GM18519 (cell line): ENCODE measurements around the gene MAN1C1.

ENCODE experiments used
- ATAC-seq: cut with Tn5 transposase; IDR thresholded peaks from one replicate; pipeline ENCODE4 v1.9.1; 2021; ENCODE audit warnings: mild to moderate bottlenecking, moderate library complexity; ENCODE audit not compliant: unreplicated experiment, low FRiP score

MAN1C1 gene

DNA sequence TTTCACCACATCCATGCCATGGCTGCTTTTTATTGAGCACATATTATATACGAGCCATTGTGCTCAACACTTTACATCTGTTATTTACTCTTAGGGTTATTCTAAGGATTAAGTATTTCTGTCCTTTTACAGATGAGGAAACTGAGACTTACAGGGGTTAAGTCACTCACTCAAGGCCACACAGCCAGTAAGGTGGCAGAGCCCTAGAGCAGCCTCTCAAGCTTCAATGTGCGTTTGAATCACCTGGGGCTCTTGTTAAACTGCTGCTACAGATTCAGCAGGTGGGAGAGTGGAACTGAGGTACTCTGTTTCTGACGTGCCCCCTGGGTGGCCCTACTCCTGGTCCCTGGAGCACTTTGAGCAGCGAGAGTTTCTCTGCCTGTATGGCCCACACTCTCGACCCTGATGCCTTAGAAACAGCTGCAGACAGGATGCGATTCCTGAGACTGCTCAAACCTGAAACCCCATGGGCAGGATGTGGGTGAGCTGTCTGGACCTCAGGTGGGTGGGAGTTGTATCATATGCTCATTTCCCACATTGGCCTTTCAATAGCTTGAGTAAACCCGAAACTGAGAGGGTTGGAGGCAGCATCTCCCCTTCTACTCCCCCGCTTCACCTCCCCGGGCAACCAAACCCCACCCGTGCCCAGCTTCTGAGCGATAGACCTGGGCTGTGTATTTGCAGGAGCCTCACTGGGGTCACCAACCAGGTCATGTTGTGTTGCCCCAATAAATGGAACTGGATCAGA, 59.3 kb downstream of the MAN1C1 start:
- peak; percentile 88 for ATAC-seq

DNA sequence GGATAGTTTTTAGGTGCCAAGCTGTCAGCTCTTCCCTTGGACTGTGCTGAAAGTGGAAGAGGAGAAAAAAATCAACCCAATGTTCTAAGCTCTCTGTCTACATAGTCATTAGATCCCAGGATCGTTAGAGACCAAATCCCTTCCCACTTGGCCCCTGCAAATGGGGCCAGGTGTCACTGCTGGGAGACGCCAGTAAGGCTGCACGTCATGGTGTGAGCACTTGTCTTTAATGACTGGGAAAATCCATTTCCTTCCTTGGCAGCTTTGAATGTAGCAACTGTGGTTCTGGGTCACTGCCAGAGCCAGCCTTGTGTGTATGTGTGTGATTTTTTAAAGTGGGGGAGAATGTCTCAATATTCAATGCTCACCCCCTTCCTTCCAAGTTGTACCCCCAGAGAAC, 59.9 kb downstream of the MAN1C1 start:
- peak; percentile 16 for ATAC-seq

DNA sequence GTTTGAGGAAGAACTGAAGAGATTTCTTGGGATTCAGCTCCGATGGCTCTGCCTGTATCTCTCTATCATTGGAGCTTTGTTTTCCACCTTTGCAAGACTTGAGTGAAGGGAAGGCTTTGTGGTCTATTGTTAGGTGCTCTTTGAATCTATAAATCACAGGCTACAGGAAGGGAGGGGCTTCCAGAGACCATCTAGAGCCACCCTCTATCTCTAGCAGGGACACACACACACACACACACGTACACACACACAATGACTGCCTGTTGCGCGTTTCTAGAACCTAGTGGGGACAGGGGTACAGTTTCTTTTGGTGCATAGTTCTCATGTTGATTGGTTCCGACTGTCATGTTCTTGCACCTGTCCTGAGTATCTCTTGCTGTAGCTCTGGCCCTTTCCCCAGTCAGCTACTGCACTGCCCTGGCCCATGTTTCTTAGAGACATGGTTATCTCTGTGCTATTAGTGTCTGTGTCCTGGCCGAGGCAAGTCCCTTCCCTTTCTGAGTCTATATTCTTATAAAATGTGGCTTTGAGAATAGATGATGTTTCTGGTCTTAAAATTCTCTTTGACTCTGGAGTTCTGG, 60.7 kb downstream of the MAN1C1 start:
- ATAC-seq, result no peak

DNA sequence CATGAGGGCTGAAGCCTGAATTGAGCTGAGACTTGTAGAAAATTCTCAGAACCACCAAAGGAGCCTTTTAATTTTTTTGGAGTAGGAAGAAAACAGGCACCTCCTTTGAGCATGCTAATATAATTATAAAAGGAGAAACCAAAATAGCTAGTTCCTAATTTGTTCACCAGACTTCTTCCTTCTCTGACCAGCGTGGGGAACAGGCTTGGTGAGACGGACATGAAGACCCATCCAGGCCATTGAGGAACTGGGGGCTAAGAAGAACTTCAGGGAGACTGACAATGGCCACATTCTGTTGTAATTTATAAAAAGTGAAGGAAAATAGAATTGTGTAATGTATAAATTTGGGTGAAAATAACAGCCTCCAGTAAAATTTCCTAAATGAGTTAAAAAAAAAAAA, 62.6 kb downstream of the MAN1C1 start:
- ATAC-seq, result no peak

DNA sequence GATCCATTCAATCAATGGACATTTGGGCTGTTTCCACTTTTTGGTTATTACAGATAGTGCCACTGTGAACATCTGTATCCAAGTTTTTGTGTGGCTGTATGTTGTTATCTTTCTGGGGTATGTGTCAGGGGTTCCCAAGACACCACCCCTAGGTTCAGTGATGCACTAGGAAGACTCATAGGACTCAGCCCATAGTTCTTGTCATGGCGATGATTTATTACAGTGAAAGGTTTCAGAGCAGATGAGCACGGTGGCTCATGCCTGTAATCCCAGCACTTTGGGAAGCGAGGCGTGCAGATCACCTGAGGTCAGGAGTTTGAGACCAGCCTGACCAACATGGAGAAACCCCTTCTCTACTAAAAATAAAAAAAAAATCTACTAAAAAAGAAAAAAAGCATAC, 64.1 kb downstream of the MAN1C1 start:
- ATAC-seq, result no peak

DNA sequence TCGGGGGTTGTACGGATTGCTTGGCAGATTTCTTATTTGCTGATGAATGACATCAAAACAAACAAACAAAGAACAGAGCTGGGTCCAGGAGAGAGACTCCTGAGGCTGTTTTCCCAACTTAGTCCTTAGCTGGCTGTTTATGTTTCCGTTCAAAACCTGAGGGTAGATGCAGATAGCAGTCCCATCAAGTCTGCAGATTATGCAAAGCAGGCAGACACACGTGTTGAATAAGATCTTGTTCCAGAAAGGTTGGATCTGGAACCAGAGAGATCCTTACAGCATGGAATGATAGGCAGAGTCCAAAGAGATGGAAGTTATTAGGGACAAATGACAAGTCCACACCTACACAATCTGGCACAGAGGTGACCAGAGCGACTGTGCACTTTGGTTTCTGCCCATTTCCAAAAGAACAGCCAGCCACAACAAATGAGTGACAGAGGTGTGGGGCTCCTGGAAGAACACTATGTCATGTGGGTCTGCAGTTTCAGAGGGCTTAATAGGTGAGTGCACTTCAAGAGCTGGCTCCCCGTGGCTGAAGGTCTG, 65.5 kb downstream of the MAN1C1 start:
- ATAC-seq, result no peak

DNA sequence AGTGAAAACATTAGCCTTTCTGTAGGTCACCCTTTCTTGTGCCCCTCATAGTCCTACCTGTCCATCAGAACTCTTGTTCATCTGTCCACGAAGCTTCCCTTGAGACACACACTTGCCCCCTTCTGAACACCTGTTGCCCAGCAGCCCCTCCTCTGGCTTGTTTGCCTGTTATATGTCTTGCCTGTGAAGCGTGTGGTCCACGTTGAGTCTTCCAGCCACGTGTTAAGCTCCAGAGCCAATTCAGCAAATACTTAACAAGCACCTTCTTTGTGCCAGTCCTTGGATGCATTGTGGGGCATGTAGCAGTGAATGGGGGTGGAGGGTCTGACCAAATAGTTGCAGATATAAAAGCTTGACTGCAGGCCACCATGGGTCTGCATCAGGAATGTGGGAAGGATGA, 66.6 kb downstream of the MAN1C1 start:
- ATAC-seq, result no peak

DNA sequence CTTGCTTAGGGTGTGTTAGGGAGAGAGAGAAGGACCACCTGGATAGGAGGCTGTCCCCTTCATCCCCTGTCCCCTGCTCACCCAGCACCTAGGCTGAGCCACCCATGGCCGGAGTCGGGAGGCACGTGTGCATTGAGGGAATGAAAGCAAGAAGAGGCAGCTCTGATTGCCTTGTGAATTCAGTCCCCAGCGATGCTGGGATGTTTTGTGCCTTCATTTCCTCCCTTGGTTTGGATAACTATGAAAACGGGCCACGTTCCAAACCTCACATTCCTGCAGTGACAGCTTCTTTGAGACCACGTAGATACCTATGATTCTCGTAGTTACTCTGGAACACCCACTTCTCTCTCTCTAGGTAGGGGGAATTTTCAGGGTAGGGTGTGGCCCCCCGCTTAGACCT, 67.1 kb downstream of the MAN1C1 start:
- ATAC-seq, result no peak

DNA sequence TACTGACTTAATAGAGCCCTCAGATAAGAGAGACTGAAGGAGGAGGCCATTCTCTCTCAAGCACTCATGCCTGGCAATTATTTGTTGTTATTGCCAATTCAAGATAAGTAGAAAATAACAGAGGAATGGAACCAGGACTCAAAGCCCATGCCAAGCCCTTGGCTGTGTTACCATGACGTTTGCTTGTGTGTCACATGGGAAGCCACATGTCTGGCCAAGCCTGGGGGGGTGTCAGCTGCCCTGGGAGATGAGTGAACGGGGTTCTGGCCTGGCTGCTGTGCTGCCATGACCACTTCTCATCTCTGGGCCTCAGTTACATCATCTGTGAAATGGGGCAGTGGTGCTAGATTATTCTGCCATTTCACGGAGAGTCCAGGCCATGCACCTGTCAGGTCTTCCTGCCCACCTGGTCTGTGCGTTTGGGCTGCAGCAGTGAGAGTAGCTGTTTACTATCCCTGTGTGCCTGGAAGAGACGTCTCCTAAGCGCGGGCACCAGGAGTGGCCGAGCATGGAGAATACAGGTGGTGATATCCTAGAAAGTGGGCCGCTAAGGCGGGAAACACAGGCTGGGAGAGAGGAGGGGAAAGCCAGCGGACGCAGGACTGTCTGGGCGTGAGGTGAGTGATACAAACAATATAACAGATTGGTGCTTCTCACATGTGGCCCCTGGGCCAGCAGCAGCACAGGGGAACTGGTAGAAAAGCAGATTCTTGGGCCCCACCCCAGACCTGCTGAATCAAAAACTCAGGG, 67.8 kb downstream of the MAN1C1 start:
- no peak for ATAC-seq

DNA sequence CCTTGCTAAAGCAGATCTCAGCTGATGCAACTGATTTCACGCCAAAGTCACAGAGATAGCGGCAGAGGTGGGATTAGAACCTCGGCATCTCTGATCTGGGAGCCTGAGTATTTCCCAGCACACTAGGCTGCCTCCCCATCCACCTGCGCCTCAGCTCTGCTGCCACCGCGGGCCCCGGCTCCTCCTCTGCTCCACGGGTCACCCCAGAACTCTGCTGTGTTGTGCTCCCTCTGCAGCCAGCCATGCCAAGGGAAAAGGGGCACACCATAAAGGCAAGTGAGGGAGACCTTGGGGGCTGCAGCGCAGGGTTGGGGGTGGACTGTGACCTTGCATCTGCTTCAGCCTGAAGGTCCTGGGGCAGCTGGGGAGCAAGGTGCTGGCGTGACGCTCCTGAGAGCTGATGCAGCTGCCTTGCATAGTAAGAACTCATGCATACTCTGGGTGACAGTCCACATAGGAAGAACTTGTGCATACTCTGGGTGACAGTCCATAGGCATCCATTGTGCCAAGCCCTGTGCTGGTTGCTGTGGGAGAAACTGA, 68.7 kb downstream of the MAN1C1 start:
- no peak for ATAC-seq

DNA sequence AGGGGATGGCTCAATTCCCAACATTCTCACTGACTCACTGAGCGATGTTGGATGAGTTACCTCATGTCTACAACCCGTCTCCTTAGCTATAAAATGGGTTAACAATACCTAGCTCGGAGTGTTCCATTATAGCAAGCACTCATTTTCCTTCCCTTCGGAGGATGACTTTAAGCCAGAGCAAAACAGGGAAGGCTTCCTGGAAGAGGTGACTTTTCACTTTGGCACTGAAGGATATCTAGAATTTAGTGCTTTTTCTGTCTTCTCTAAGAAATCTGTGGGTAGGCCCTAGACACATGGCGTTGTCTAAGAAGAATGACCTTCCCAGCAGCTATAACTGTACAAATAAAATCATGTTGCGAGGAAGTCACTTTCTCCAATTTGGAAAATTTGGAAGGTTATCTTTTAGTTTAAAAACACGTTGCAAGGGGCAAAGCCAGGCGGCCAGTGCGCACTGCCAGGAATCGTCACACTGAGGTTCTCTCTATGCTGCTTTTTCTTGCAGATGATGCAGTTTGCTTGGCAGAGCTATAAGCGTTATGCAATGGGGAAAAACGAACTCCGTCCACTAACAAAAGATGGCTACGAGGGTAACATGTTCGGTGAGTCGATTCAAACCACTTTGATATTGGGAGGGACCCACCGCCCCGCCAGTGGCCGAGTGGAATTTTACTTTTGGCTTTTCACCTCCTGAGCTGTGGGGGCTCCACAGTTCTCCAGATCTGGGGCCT, 69.5 kb downstream of the MAN1C1 start:
- ATAC-seq, result no peak

DNA sequence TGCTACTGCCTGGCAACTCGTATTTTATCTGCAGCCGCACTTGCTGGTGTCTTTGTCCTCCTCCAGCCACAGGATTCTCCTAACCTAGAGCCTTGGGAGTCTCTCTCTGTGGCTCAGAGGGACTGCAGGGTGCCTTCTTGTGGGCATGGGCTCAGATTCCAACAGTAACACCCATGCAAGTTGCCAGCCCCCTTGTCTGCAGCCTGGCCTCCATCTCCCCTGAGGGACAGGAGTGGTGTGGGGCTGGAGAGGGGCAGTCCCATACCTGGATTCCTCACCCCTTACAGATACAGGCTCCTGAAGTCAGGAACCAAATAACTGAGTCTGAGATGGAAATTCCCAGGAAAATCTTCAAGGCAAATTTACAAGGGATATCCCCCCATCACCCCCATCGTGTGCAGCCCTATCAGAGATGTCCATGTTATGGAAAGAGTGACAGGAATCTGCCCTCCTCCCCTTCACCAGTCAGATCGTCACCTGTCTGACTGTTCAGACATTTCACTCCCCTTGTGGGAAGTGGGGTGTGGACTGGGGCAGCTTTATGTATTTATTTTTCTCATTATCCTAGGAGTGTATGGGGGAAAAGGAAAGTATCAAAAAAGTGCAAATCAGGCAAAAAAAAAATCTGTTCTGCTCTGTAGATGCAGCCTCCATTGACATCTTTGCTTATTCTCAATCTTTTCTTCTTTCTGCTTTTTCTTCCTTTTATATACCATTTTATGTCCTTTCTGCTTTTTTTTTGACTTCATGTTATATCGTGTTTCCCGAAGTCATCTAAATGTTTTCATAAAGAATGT, 70.8 kb downstream of the MAN1C1 start:
- ATAC-seq, result no peak

DNA sequence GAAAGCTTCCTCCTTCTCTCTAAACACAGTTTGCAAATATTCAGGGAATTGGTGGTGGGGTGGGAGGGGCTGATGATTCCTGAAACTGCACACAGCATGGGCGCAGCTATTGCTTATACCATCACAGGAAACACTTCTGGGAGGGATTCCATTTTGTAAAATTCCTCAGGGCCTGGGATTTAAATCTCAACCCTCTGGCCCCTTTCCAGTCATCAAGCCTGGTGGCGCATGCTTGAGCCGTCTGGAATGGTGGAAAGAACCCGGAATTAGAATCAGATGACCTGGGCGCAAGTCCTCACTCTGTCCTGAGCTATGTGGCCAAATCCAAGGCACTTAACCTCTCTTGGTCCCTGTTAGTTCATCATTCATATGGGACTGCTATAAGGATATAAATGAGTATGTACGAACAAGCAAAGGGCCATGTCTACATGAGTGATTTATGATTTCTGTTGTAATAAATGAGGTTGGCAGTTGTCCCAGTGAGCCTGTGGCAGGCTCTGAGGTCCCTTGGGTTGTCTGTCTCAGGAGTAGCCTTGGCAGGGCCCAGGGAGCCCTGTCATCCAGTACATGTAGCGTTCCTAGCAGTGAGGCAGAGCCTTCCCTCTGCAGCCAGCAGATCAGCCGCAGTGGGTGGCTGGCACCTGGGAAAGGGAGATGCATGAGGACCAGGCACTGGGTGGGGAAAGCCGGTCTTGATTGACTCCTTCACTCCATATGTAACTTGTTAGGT, 72.0 kb downstream of the MAN1C1 start:
- ATAC-seq, result no peak

DNA sequence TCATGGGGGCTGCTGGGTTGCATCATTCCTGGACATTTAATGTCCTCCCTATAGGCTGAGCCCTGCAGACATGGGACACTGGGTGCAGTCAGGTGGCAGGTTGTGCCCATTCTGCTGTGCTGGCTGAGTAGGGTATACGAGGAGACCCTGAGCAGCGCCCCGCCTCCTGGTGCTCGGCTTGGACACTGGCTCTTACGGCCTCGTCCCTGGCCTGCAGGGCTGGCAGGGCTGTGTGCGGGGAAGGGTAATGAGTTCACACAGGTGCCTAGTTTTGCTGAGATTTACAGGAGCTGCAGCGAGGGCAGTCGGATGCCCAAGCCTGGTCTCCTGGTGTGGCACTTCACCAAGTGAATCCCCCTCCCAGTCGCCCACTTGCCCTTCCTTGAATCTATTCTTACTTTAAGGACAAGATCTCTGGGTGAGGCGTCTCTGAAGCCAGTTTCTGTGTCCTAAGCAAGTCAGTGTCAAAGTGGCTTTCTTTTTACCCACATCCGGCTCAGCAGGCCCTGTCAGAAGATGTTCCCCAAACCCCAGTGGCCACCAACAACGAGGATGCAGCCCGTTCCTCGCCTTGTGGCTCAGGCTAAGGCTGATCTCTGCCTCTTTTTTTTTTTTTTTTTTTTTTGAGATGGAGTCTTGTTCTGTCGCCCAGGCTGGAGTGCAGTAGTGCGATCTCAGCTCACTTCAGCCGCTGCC, 73.2 kb downstream of the MAN1C1 start:
- no peak for ATAC-seq

DNA sequence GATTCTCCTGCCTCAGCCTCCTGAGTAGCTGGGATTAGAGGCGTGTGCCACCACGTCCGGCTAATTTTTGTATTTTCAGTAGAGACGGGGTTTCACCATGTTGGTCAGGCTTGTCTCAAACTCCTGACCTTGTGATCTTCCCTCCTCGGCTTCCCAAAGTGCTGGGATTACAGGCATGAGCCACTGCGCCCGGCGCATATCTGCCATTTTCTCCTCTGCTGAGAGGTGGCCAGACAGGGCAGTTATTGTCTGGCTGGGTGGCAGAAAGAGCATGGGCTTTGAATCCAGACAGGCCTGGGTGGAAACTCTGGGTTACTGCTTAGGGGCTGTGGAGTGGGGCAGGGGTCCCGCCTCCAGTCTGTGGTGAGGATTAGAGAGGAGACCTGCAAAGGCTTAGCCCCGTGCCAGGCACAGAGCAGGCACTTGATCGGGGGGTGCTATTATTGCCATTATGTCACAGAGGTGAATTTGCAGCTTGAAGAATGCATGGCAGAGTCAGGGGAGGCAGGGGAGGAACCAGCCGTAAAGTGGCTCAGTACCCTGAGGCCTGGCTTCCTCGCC, 73.9 kb downstream of the MAN1C1 start:
- ATAC-seq, result no peak

DNA sequence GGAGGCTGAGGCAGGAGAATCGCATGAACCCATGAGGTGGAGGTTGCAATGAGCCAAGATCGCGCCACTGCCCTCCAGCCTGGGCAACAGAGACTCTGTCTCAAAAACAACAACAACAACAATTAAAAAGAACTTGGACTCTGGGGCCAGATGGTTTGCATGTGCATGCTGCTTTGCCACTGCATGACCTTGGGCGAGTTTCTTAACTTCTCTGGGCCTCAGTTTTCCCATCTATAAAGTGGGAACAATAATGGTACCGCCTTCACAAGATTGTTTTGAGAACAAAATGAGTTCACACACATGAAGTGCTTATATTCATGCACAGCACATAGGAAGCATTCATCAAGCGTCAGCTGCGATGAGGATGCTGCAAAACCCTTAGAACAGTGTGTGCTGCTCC, 74.6 kb downstream of the MAN1C1 start:
- no peak for ATAC-seq

DNA sequence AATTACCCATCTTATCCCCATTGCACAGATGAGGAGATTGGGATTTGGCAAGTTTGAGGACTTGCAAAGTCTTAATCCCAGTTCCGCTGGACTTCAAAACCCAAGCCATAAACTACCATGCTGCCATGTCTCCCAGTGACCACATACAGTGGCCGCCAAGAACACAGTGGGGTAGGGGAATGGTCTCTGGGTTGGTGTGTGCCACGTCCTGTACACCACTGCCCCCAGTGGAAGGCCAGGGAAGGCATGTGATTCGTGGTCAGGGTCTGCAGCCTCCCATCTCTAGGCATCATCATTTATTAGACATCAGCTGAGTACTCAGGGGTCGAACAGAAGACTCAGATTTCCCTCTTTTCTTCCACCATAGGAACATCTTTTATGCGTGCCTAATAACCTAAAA, 76.0 kb downstream of the MAN1C1 start:
- ATAC-seq, result no peak
